GM21619 (cell line): ENCODE measurements around the gene LHFPL6.

Experiments used
- ATAC-seq: cut with Tn5 transposase; IDR thresholded peaks from one replicate; pipeline ENCODE4 v1.9.1; 2021; ENCODE audit not compliant: unreplicated experiment

The LHFPL6 gene

DNA sequence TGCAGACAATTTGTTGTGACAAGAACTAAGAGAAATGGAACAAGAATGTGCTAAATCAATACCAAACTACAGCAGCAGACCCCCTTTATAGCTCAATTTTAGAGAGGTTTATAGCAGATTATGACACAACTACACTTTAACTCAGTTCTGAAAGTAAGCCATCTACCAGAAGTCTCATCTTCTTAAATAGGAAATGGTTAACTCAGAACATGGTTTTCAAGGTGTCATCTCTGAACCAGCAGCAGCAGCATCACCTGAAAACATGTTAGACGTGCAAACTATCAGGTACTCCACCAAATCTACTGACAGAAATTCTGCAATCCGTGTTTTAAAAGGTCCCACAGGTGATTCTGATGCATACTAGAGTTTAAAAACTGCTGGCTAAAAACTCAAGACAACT lies 6.8 kb downstream of the LHFPL6 start:
- no peak for ATAC-seq

DNA sequence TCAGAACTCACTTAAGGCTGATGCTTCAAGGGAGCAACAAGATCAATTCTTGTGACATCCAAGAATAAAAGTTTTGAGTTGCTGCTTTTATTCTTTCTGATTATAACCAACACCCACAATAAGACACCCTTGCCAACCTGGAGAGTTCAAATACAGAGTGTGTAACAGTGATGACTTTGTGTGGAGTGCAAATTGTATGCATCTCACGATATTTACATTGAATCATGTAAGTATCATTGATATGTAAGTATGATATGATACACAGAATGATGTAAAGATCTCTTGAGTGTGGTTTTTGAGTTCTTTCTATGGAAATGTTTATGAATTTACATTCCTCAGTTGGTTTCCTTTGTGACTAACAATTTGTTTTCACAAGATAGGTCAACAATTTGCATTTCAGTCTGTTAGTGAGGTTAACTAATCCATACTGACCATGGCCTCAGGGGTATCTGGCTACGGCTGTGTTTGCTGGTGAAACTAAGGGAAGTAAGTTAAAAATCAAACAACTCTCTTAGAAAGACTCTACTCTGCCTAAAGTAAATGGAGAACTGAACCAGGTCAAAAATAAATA lies 12.4 kb downstream of the LHFPL6 start:
- no peak for ATAC-seq

DNA sequence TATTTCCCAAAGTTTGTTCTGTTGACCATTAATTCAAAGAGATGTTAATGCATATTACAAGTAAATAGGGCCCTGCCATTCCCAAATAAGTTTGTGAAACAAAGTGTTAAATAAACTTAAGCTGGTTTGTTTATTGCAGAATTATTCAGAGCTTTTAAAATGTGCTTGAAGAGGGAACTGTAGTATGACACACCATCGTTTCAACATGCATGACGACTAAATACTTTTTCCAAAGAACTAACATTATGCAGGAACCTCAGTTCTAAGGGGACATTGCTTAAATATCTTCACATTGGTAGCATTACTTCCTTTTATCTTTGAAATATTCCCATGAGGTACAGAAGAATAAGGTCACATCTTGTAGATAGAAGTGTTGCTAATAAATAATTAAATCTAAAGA lies 14.6 kb downstream of the LHFPL6 start:
- ATAC-seq: no peak

DNA sequence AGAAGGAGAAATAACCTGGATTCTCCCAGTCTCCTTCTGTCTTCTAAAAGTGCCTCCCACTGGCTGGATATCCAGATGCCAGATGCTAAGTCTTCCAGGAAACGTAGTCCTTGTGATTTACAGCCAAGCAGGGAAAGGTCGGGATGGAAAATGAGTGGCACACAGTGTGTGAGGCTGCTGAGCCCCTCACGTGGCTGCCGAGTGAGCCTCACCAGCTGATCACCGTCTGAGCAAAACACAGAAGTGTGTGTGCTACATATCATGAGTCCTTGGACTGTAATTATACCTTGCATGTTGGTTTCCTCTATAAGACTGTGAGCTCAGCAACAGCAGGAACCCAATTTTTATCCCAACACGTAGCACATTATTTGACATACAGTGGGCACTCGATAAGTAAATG lies 15.1 kb downstream of the LHFPL6 start:
- no peak for ATAC-seq

DNA sequence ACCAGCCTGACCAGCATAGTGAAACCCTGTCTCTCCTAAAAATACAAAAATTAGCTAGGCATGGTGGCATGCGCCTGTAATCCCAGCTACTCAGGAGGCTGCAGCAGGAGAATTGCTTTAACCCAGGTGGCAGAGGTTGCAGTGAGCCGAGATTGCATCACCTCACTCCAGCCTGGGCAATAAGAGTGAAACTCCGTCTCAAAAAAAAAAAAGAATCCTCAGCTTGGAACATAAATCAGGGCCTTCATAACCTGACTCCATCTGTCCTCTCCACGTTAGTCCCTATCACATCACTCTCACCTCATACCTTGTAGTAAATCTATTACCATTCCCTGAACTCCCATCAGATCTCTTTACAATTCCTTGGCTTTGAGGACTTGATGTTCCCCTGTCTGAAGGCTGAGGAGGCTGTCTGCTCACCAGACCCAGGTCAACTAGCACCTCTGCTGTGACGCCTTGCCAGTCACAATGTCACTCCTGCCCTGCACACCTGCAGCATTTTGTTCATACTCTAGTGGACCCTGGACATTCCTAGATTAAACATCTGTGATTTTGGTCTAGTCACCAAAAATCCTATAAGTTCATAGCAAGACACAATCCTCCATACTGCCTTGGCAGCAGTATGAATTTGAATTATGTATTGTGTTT lies 15.9 kb downstream of the LHFPL6 start:
- ATAC-seq: no peak

DNA sequence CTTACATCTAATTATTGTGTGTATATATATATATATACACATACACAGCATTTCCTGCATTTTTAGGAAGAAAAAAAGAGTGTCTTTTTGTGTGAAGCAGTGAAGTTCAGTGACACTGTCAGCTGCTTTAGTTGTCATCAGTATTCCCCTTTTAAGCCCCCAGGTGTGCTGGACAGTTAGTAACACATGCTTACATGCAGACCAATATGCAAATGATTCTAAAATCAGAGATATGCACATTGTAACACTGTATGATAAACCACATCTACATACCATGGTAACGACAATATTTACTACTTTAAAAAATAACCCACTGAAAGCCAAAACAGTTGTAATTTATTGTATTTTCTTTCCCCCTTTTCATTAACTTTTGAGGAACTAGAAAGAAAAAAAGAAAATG lies 16.8 kb downstream of the LHFPL6 start:
- ATAC-seq: no peak

DNA sequence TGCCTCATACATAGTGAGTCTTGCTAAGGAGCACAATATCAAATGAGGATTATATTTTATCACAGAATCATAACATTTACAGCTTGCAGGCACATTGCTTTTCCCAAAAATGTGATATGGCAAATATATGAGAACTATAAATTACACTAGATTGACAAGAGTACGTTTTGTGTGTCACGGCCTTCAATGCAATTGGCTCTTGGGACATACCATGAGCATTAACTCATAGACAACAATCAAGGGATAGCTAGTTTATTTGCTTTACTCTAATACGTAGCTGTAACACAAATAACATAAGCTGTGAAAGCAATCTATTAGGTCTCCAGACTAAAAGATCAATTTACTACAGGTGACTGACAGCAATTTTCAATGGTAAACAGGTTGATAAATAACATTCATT lies 17.8 kb downstream of the LHFPL6 start:
- no peak for ATAC-seq

DNA sequence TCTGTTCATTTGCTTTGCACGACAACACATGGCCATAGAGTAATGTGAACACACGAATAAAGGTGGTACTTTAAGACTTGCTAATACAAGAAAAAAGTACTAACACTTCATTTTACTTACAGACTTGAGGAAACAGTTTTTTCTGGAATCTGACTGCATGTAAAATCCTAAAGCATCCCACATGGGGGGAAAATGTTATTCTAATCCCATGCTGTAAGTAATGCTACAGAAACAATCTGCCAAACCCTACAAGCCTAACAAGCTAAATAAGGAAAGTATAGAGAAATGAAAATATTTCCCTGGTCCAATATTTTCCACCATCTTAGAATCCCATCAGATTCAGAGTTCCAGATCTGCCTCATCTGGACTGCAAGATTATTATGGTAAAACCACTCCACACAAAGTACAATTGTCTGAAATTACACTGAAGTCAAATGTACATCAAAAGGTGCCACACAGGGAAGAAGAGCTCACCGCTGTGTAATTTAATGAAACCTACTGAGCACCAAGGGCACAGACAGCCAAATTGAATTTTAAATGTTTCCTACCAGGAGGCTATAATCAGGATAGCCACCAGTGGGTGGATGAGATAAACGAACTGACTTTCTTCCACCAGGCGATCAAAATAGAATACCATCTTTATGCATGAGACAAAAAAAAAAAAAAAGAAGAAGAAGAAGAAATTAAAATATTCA lies 22.0 kb downstream of the LHFPL6 start:
- no peak for ATAC-seq

DNA sequence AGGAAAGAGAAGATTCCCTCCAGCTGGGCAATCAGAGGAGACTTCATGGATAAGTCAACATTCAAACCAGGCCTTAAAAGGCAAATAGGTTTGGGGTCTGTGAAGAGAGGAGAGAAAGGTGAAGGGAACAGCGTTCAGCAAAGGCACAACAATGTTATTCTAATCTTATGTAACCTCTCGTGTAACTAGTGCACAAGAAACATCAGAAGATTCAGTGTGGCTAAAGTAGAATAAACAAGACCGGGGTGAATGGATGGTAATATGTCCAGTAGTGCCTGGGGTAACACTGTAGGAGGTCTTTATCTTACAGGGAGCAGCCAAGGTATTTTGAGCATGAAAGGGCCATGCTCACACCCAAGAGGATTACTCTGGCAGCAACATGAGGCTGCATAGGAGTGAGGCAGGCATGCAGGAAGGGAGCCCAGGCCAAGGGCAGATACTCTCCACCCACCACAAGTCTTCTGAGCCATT lies 24.1 kb downstream of the LHFPL6 start:
- ATAC-seq: no peak

DNA sequence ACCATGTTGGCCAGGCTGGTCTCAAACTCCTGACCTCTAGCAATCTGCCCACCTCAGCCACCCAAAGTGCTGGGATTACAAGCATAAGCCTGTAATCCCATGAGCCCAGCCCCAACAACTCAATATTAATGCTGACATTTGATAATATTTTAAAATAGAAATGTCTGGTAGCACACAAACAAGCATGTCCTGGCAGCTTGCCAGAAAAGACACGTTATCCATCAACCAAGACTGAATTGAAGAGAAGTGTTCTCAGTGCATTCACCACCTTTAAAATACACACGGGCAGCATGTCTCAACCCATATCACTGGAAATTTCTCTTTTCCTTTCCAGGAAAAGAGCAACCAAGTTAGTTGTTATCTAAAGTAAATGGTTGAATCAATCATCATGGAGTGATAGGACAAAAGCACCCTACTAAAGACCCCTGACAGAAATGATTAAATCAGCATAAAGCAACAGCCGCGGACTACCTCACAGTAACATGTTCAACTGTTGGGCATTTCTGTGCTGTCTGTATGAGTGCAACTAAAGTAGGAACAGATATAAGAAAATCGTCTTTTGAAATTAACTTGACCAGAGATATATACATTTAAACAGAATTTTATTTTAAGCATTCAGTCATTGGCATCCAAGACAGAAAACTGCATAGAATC lies 25.0 kb downstream of the LHFPL6 start:
- no peak for ATAC-seq

DNA sequence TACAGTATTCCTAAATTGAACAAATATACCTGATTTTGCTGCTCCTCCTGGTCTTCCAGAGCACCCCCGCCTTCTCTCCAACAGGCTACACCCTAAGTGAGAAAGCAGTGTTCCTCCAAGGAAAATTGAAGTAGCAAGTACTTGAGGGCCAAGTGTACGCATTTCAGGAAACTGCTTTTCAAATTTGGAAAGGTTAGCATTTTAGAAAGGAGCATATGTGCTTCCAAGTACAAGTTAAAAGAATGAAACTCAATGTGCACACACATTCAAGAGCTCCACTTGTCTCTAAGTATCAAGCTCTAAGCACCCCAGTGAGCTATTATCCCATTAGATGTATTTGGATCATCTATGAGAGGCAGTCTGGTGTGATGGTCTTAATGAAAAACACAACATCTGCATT lies 25.8 kb downstream of the LHFPL6 start:
- no peak for ATAC-seq

DNA sequence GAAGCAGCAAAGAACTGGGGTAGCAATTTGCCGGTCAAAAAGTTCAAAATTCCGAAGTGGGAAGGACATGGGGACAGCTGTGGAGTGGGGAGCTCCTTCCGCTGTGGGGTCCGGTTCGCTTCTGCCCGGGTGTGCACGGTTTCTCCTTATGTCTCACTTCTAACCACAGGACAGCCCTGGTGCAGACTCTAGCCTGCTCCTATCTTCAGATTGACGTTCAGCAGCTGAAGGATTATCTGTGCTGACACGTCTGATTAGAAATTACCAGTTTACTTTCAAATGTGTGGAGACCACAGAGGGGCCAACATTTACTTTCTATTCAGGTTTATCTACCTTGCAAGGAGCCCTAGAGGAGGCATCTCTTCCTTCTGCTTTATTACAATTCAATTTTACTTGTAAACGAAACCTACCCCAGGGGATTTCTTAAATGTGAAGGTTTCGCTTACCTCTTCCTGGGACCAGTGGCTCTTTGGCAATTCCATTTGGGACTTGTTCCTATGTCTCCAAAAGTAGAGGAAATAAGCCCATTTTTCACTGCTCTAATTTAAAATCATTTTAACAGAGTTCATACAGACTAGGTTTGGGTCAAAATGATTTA lies 27.3 kb downstream of the LHFPL6 start:
- no peak for ATAC-seq

DNA sequence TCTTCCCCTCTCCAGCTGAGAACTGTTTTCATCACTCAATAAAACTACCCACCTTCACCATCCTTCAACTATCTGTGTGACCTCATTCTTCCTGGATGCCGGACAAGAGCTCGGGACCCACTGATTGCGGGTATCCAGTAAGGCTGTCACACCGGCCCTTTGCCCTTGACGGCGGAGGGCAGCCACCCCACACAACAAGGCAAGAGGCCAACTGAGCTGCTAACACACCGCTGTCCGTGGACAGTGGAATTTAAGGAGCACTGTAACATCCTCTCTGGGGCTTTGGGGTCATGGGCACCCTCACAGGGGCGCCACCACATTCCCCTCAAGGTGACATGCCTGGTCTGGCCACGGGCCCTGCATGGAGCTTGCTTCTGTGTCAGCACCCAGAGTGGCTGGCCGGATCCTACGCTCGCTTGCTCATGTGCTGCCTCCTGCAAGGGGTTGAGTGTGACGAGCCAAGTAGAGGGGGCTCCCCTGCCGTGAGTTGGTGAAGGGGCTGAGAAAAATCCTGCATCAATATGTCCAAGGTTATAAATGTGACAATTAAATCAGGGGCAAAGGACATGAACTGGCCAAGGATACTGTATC lies 31.4 kb downstream of the LHFPL6 start:
- ATAC-seq: no peak

DNA sequence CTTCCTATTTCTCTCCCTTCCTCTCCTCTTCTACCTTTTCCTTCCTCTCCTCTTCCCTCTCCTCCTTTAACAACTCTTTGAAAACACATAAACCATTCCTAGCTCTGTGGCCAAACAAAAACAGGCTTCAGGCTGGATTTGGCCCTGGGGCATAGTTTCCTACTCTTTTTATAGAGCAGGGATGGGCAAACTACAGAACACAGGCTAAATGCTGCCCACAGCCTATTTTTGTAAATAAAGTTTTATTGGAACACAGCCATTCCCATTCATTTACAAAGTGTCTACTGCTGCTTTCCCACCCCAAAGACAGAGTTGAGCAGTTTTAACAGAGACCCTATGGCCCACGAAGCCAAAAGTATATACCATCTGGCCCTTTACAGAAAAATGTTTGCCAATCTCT lies 35.4 kb downstream of the LHFPL6 start:
- no peak for ATAC-seq

DNA sequence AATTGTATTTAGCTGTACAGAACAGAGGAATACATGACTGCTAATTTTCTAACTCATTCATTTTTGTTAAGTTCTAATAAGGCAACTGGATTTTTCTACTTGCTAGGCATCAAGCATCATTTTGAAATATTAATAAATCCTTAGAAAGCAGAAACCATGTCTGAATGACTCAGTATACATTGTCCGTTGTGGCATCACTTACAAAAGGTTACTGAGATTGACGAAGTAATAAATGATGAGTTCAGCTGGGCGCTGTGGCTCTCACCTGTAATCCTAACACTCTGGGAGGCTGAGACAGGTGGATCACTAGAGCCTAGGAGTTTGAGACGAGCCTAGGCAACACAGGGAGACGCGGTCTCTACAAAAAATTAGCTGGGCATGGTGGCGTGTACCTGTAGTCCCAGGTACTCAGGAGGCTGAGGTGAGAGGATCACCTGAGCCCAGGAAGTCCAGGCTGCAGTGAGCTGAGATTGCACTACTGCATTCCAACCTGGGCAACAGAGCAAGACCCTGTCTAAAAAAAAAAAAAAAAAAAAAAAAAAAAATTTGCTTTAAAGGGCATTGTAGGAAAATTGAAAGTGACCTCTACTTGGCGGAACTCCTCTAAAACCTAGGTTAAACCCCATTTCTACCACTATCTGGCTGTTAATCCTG lies 36.6 kb downstream of the LHFPL6 start:
- ATAC-seq: no peak

DNA sequence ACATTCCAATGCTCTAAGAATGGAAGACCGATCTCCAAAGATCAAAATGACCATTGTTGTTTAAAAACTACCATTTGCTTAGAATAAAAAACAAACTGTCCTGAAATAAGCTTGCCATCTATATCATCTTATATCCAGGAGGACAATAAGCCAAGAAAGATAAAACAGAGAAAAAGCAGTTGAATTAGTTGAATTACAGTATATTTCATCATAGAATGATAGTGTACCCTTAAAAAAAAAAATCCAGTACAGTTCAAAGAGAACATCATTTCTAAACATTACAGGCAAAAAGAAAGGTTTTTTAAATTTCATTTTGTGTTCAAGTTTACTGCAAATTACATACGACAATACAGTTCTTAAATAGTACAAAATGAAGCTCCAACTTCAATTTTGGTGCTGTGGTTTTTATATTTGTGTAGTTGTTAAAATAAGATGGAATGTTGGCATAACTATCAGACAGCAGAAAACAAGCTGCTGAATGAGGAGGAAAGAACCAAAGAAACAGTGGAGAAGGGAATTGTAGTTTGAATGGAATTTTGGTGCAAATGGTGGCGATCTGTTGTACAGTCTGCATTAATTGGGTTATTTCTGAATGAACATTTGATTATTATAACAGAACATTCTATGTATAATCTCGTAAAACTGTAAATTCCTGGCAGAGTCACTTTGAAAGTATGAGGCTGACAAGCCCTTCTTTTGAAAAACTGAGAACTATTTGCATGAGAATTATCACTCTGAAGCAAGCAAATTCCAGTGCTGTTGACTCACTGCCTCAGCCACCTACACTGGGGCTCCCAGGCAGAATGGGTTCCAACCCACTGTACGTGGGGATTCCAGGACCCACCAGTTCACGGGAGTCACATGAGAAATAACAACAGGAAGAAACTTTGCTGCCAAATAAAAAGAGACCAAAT lies 37.7 kb downstream of the LHFPL6 start:
- ATAC-seq: no peak

DNA sequence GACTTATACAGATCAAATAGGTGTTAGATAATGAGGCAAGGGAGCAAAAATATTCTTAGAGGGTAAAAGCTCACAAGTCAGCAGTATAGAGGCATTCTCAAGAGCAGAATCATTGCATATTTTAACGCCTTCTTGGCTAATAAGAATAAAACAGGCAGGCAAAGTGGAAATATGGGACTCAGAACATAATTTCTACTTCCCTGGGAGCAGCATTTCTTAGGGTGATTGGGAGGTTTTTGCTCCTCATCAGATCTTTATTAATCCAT lies 39.6 kb downstream of the LHFPL6 start:
- no peak for ATAC-seq

DNA sequence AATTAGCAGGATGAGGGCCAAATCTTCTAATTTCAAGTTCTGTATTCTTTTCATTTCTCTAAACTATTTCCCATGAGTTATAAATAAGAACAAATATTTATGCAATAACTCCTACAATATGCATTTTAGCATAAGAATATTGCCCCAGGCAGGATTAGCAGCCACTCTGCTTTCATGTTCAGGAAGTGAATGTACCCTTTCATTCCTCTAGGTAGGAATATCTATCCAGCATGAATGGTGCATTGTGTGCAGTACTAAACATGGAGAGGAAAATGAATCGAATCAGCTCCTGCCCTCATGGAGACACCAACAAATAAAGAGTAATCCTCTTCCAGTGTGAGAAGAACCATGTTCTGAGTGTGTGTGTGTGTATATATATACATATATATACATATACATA lies 41.0 kb downstream of the LHFPL6 start:
- no peak for ATAC-seq

DNA sequence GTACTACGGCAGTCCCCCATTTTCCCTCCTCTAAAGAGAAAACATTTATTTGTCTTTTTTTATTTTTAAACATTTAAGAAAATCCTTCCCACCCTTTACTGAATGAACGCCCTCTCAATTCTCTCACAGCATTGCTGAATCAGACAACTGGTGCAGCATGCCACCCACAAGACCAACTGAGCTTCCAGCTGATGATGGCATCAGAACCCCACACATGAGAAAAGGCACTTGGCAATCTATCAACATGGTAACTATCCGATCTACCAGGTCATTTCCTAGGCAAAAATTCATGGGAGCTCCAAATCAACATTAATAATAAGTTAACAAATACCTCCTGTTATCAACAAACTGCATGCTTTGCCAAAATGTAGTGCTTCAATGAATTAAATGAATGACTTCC lies 43.1 kb downstream of the LHFPL6 start:
- ATAC-seq: no peak
